Trophoblast cell (in vitro differentiated cells and primary cell): ENCODE results near the gene DMBX1.

Experiments used
- DNase-seq, 2 donors: peaks; one replicate each; pipeline ENCODE4 v3.0.0-alpha.2; 2016
- H2AFZ ChIP-seq: 2 replicates; pipeline ENCODE4 v1.6.1; 2013; ENCODE audit warnings: low read length, moderate library complexity, mild to moderate bottlenecking; ENCODE audit not compliant: insufficient read depth, poor library complexity
- H2AK5ac ChIP-seq: 2 replicates; pipeline ENCODE4 v1.6.1; 2013; ENCODE audit warnings: mild to moderate bottlenecking, low read length
- H2BK120ac ChIP-seq: 2 replicates; pipeline ENCODE4 v1.6.1; 2013; ENCODE audit warnings: low read length, mild to moderate bottlenecking, moderate library complexity; ENCODE audit not compliant: insufficient read depth, poor library complexity
- H2BK12ac ChIP-seq: 2 replicates; pipeline ENCODE4 v1.6.1; 2013; ENCODE audit warnings: mild to moderate bottlenecking, low read length, moderate library complexity
- H2BK5ac ChIP-seq: 2 replicates; pipeline ENCODE4 v1.6.1; 2013; ENCODE audit warnings: low read length, low read depth, moderate library complexity, mild to moderate bottlenecking; ENCODE audit not compliant: poor library complexity
- H3K14ac ChIP-seq: 2 replicates; pipeline ENCODE4 v1.6.1; 2013; ENCODE audit warnings: mild to moderate bottlenecking, low read length
- H3K18ac ChIP-seq: 2 replicates; pipeline ENCODE4 v1.6.1; 2013; ENCODE audit warnings: mild to moderate bottlenecking, low read length
- H3K23ac ChIP-seq: 2 replicates; pipeline ENCODE4 v1.6.1; 2013; ENCODE audit warnings: low read length
- H3K27ac ChIP-seq: 2 replicates; pipeline ENCODE4 v1.5.1; 2013; ENCODE audit warnings: low read depth, mild to moderate bottlenecking, inconsistent platforms, low read length, moderate library complexity
- H3K27me3 ChIP-seq: 2 replicates; pipeline ENCODE4 v1.6.1; 2013; ENCODE audit warnings: inconsistent platforms, mild to moderate bottlenecking, low read length, moderate library complexity; ENCODE audit not compliant: insufficient read depth
- H3K36me3 ChIP-seq, 2 experiments: 1 replicate in 1 of 2; 2 replicates in 1 of 2; pipeline ENCODE4 v1.6.1; 2013; ENCODE audit warnings: low read length in 2 of 2, mild to moderate bottlenecking in 2 of 2, moderate library complexity in 1 of 2; ENCODE audit not compliant: insufficient read depth in 2 of 2, control insufficient read depth in 1 of 2
- H3K4ac ChIP-seq: 2 replicates; pipeline ENCODE4 v1.6.1; 2013; ENCODE audit warnings: low read depth, mild to moderate bottlenecking, low read length, moderate library complexity
- H3K4me1 ChIP-seq, 2 experiments: 1 replicate in 1 of 2; 2 replicates in 1 of 2; pipeline ENCODE4 v1.6.1; 2013; ENCODE audit warnings: low read length in 2 of 2, mild to moderate bottlenecking in 2 of 2, moderate library complexity in 1 of 2; ENCODE audit not compliant: insufficient read depth in 2 of 2, control insufficient read depth in 1 of 2
- H3K4me2 ChIP-seq: 2 replicates; pipeline ENCODE4 v1.6.1; 2013; ENCODE audit warnings: inconsistent platforms, mild to moderate bottlenecking, low read length, moderate library complexity
- H3K4me3 ChIP-seq: 2 replicates; pipeline ENCODE4 v1.5.1; 2013; ENCODE audit warnings: mild to moderate bottlenecking, low read depth, low read length, inconsistent platforms
- H3K79me1 ChIP-seq: one replicate; pipeline ENCODE4 v1.6.1; 2013; ENCODE audit warnings: low read length
- H3K79me2 ChIP-seq: 2 replicates; pipeline ENCODE4 v1.6.1; 2013; ENCODE audit warnings: low read length, mild to moderate bottlenecking; ENCODE audit not compliant: control insufficient read depth, insufficient read depth, poor library complexity
- H3K9ac ChIP-seq: 2 replicates; pipeline ENCODE4 v1.6.1; 2013; ENCODE audit warnings: mild to moderate bottlenecking, low read length
- H3K9me3 ChIP-seq: 2 replicates; pipeline ENCODE4 v1.6.1; 2013; ENCODE audit warnings: low read depth, mild to moderate bottlenecking, control low read depth, inconsistent platforms, low read length; ENCODE audit not compliant: insufficient read depth
- H4K12ac ChIP-seq: 2 replicates; pipeline ENCODE4 v1.6.1; 2013; ENCODE audit warnings: low read depth, mild to moderate bottlenecking, low read length, moderate library complexity
- H4K8ac ChIP-seq: 2 replicates; pipeline ENCODE4 v1.6.1; 2013; ENCODE audit warnings: low read depth, mild to moderate bottlenecking, low read length, moderate library complexity
- H4K91ac ChIP-seq: one replicate; pipeline ENCODE4 v1.6.1; 2013; ENCODE audit warnings: low read depth, mild to moderate bottlenecking, low read length, moderate library complexity
- WGBS: extraction: QIAGEN DNeasy Blood & Tissue Kit; methylation state at CpG from one replicate; pipeline ENCODE4 v1.1.7; 2013; ENCODE audit warnings: missing lambda C conversion rate; ENCODE audit not compliant: insufficient read length, insufficient coverage; ENCODE audit errors: extremely low coverage; 5-methylcytosine and 5-hydroxymethylcytosine counted together

The DMBX1 gene

GRCh38 chr1:46466477-46467182 is 23.0 kb upstream of the DMBX1 start:
- no peaks in the 10 kb centered on the region for H3K79me2 ChIP-seq
- H3K4me2 ChIP-seq = peak overlapping the region; percentile 87

GRCh38 chr1:46467183-46467504 is 22.5 kb upstream of the DMBX1 start:
- Histone ChIP-seq H3K23ac (no peak overlapping the region), H3K36me3 (no peaks in the 10 kb centered on the region), H2AK5ac (no peak overlapping the region), H3K79me1 (no peaks in the 10 kb centered on the region), H3K18ac (no peak overlapping the region), H3K4me2 (peak overlapping the region; percentile 87), H3K79me2 (no peaks in the 10 kb centered on the region), H3K14ac (no peak overlapping the region), H3K9me3 (peaks cover 4% of the 10 kb centered on the region), H3K4me3 (peak overlapping the region; percentile 42), H3K27ac (no peak overlapping the region), H3K4me1 (peaks cover 2 to 4% of the 10 kb centered on the region in 2 experiments), H2BK12ac (no peak overlapping the region), H3K27me3 (peaks cover 28% of the 10 kb centered on the region), H4K91ac (no peak overlapping the region), H2BK120ac (no peak overlapping the region), H2AFZ (no peak overlapping the region), H3K9ac (no peak overlapping the region), H4K8ac (no peak overlapping the region), H3K4ac (no peak overlapping the region), H4K12ac (no peak overlapping the region), H2BK5ac (no peak overlapping the region)
- no CpG with 5 or more reads among the region's 8 CpGs for WGBS
- DNase-seq = no peak

More at GRCh38 chr1:46466477-46467182, 23.0 kb upstream of the DMBX1 start:
- peaks cover 2 to 4% of the 10 kb centered on the region in 2 experiments for H3K4me1 ChIP-seq
- H3K18ac ChIP-seq = no peak overlapping the region
- no peak overlapping the region for H3K4ac ChIP-seq
- no peak overlapping the region for H4K91ac ChIP-seq
- no peaks in the 10 kb centered on the region for H3K36me3 ChIP-seq
- peak overlapping the region; percentile 58 for H3K4me3 ChIP-seq
- H2BK120ac ChIP-seq = no peak overlapping the region
- H3K14ac ChIP-seq = no peak overlapping the region
- no peaks in the 10 kb centered on the region for H3K79me1 ChIP-seq
- H4K12ac ChIP-seq = no peak overlapping the region
- no peak overlapping the region for H4K8ac ChIP-seq
- H3K27me3 ChIP-seq = peaks cover 31% of the 10 kb centered on the region
- H2AFZ ChIP-seq = peak overlapping the region; percentile 54
- no peak overlapping the region for H3K23ac ChIP-seq
- peak in 1 of 2 donors; percentile 24 for DNase-seq
- H2BK5ac ChIP-seq = no peak overlapping the region
- no peak overlapping the region for H2AK5ac ChIP-seq
- no peak overlapping the region for H3K27ac ChIP-seq
- H2BK12ac ChIP-seq = no peak overlapping the region
- peaks cover 4% of the 10 kb centered on the region for H3K9me3 ChIP-seq
- H3K9ac ChIP-seq = no peak overlapping the region
- no CpG with 5 or more reads among the region's 84 CpGs for WGBS

GRCh38 chr1:46469881-46470280 is 19.8 kb upstream of the DMBX1 start:
- Histone ChIP-seq H3K36me3 (no peaks in the 10 kb centered on the region), H2AK5ac (no peak overlapping the region), H3K23ac (no peak overlapping the region), H3K4me3 (no peak overlapping the region), H3K9me3 (peaks cover 4% of the 10 kb centered on the region), H3K14ac (no peak overlapping the region), H3K27ac (no peak overlapping the region), H4K8ac (no peak overlapping the region), H2AFZ (no peak overlapping the region), H4K12ac (no peak overlapping the region), H3K9ac (no peak overlapping the region), H3K27me3 (peaks cover 28% of the 10 kb centered on the region), H2BK120ac (no peak overlapping the region), H3K79me2 (no peaks in the 10 kb centered on the region), H2BK5ac (no peak overlapping the region), H3K4me2 (no peak overlapping the region), H3K18ac (no peak overlapping the region), H2BK12ac (no peak overlapping the region), H3K79me1 (no peaks in the 10 kb centered on the region), H3K4ac (no peak overlapping the region), H3K4me1 (peaks cover 2 to 4% of the 10 kb centered on the region in 2 experiments), H4K91ac (no peak overlapping the region)
- DNase-seq = no peak
- WGBS = no CpG with 5 or more reads among the region's 4 CpGs

DNA sequence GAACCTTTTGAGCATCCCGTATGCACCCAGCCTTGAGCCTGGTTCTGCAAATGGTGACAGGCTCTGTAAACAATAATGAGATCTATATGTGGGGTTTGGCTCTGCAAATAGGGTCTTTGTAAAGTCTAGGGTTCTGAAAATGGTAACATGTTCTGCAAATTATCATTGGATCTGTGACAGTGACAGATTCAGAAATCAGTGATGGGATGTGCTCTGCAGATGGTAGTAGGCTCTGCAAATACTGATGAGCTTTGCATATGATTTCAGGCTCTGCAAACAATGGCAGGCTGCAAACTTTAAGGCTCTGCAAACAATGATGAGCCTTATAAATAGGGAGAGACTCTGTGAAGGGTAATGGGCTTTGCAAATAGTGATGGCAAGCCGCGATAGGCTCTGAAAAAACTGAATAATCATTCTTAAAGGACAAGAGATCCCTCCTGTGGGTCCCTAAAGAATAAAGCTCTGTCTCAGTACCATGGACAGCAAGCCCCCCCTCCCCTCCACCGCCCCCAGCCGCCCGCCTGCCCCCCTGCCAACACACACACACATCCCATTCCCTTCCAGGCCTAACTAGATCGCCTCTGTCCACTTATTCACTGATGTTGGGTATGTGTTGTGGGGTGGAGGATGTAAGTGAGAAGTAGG is 17.7 kb upstream of the DMBX1 start:
- H2AFZ ChIP-seq = no peak overlapping the region
- no peaks in the 10 kb centered on the region for H3K79me2 ChIP-seq
- no peak overlapping the region for H3K9ac ChIP-seq
- DNase-seq = no peak
- H2BK5ac ChIP-seq = no peak overlapping the region
- no peak overlapping the region for H2BK12ac ChIP-seq
- H2AK5ac ChIP-seq = no peak overlapping the region
- H3K79me1 ChIP-seq = no peaks in the 10 kb centered on the region
- no peak overlapping the region for H3K27ac ChIP-seq
- H3K4me1 ChIP-seq = peaks cover under 1 to 2% of the 10 kb centered on the region in 2 experiments
- no peak overlapping the region for H4K8ac ChIP-seq
- no peak overlapping the region for H3K18ac ChIP-seq
- peaks cover 1% of the 10 kb centered on the region for H3K9me3 ChIP-seq
- peaks cover 15% of the 10 kb centered on the region for H3K27me3 ChIP-seq
- no peak overlapping the region for H4K12ac ChIP-seq
- WGBS = no CpG with 5 or more reads among the region's 7 CpGs
- H4K91ac ChIP-seq = no peak overlapping the region
- no peak overlapping the region for H3K4me2 ChIP-seq
- no peaks in the 10 kb centered on the region for H3K36me3 ChIP-seq
- H2BK120ac ChIP-seq = no peak overlapping the region
- H3K14ac ChIP-seq = no peak overlapping the region
- no peak overlapping the region for H3K4me3 ChIP-seq
- no peak overlapping the region for H3K23ac ChIP-seq
- H3K4ac ChIP-seq = no peak overlapping the region
